ENCODE results near the gene ERC1.

DNA sequence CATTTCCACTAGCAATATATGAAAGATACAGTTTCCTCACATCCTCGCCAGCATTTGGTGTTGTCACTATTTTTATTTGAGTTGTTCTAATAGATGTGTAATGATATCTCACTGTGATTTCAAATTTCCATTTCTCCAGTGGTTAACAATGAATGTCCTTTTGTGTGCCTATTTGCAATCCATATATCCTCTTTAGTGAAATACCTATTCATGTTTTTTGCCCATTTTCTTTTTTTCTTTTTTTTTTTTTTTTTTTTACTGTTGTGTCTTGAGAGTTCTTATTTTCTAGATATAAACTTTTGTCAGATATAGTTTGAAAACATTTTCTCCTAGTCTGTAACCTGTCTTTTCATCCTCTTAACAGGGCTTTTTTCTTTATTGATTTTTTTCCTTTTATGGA lies 524.4 kb downstream of the ERC1 start:
- no peak for TF ChIP-seq CTCF (IDR thresholded peaks at IDR 0.05; ENCODE audit: low read depth, low read length)
- no peak for TF ChIP-seq POLR2A (IDR thresholded peaks at IDR 0.05; ENCODE audit: extremely low read depth, insufficient read length)

Measured in NB4 (cell line).